GM18951 (cell line): ENCODE results near the gene SENP5.
"Not testable (repeated sequence)": the region's sequence is repeated elsewhere in the genome, so short reads cannot be mapped to it uniquely, and the experiment has no call there.

Experiments used
- POLR2A ChIP-seq: IDR thresholded peaks from 4 replicates; pipeline ENCODE4 v1.6.1; 2011; ENCODE audit warnings: mild to moderate bottlenecking; ENCODE audit not compliant: insufficient read length, insufficient read depth; ENCODE audit errors: extremely low read depth
- in situ Hi-C: fragments of 300-500 bp; cut with MboI; formaldehyde crosslinking; loops from one replicate; pipeline ENCODE4 v1.12.0; 2022; ENCODE audit warnings: low sequenced_read_pairs, mixed read lengths, inconsistent platforms; ENCODE audit not compliant: unreplicated experiment

Gene SENP5

GRCh38 chr3:196867507-196868296, at the start of gene SENP5:
Gene SENP5, plus strand, starts transcription at chr3:196867920. Its CDS starts 17,262 bp downstream, at chr3:196885182.
- peak; percentile 98 for TF ChIP-seq POLR2A
- in situ Hi-C loops = no loop called here

GRCh38 chr3:196821806-196822355, 45.8 kb upstream of the SENP5 start:
- in situ Hi-C loops = no loop called here

GRCh38 chr3:196829651-196830050, 38.1 kb upstream of the SENP5 start:
- in situ Hi-C loops = not testable (repeated sequence)

More at GRCh38 chr3:196821806-196822355, 45.8 kb upstream of the SENP5 start:
- no peak for TF ChIP-seq POLR2A

- in situ Hi-C loops = no loop called here
- TF ChIP-seq POLR2A = no peak
Measured at GRCh38 chr3:196835086-196835485, 32.6 kb upstream of the SENP5 start.

- in situ Hi-C loops = not testable (repeated sequence)
Measured at GRCh38 chr3:196836626-196837025, 31.1 kb upstream of the SENP5 start.

DNA sequence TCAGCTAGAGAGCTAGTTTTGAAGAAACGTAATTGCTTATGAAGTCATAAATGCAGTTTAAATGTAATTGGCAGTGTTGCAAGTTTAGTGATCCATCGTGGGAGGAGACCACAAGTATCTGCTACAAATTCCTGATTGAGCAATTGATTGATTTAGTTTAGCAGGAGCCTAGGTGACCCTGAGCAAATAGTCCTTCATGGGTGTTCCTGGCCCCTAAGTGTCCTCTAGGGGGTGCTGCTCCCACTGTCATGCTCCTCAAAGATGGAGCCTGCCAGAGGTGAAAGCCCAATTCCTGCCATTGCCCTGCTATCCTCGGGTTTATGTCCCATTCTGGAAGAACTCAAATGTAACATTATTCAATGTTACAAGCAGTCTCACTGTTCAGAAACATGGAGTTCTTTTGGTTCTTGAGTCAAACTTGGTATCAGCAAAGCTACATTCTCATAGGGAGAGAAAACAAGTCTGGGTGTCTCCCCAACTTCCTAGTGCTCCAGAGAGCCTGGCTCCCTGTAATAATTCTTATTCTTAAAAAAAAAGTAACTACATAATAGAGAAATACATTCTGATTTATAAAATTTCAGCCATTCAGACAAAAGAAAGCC, 29.8 kb upstream of the SENP5 start:
- in situ Hi-C loops = no loop called here
- no peak for TF ChIP-seq POLR2A

- in situ Hi-C loops = not testable (repeated sequence)
Measured at GRCh38 chr3:196839351-196839750, 28.4 kb upstream of the SENP5 start.

DNA sequence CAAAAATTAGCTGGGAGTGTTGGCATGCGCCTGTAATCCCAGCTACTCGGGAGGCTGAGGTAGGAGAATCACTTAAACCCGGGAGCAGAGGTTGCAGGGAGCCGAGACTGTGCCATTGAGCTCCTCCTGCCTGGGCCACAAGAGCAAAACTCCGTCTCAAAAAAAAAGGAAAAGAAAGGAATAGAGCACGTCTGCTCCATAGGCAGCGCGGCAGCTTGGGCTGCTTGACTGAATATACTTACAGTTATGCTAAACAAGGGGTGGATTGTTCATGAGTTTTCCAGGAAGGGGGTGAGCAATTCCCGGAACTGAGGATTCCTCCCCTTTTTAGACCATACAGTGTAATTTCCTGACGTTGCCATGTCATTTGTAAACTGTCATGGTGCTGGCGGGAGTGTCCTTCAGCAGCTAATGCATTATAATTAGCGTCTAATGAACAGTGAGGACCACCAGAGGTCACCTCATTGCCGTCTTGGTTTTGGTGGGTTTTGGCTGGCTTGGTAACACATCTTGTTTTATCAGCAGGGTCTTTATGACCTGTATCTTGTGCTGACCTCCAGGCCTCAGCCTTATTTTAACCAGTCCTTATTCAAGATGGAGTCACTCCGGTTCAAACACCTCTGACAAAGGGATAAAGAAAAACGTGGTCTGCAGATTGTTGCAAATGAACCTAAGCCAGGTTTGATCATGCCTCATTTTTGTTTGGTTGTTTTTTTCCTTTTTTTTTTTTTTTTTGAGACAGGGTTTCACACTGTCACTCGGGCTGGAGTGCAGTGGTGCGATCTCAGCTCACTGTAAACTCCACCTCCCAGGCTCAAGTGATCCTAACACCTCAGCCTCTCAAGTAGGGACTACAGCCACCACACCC, 24.9 kb upstream of the SENP5 start:
- in situ Hi-C loops = loop anchor here (10.0 kb wide), 1 partner anchor 92 kb away; no protein-coding TSS in a partner anchor

GRCh38 chr3:196843435-196844110, 24.1 kb upstream of the SENP5 start:
- no peak for TF ChIP-seq POLR2A
- in situ Hi-C loops = loop anchor here (10.0 kb wide), 1 partner anchor 91 kb away; no protein-coding TSS in a partner anchor

More for the DNA sequence above, 24.9 kb upstream of the SENP5 start:
- TF ChIP-seq POLR2A = no peak

DNA sequence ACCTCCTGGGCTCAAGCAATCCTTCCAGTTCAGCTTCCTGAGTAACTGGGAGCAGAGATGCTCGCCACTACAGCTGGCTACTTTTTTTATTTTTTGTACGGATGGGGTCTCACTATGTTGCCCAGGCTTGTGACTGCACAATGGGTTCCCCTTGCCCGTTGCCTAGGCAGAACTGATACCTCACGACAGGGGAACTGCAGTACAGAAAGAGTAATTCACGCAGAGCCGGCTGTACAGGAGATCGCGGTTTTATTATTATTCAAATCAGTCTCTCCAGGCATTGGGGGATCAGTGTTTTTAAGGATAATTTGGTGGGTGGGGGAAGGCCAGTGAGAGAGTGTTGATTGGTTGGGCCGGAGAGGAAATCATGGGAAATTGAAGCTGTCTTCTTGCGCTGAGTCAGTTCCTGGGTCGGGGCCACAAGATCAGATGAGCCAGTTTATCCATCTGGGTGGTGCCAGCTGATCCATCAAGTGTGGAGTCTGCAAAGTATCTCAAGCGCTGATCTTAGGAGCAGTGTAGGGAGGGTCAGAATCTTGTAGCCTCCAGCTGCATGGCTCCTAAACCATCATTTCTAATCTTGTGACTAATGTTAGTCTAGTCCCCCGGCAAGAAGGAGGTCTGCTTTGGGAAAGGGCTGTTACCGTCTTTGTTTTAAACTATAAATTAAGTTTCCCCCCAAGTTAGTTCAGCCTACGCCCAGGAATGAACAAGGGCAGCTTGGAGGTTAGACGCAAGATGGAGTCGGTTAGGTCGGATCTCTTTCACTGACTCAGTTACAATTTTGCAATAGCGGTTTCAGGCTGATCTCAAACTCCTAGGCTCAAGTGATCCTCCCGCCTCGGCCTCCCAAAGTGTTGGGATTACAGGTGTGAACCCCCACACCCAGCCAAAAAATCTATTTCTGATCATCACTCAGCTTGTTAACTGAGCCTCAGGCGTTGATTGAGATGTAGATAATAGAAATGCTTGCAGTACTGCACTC, 23.2 kb upstream of the SENP5 start:
- in situ Hi-C loops = loop anchor here (10.0 kb wide), 1 partner anchor 90 kb away; no protein-coding TSS in a partner anchor

DNA sequence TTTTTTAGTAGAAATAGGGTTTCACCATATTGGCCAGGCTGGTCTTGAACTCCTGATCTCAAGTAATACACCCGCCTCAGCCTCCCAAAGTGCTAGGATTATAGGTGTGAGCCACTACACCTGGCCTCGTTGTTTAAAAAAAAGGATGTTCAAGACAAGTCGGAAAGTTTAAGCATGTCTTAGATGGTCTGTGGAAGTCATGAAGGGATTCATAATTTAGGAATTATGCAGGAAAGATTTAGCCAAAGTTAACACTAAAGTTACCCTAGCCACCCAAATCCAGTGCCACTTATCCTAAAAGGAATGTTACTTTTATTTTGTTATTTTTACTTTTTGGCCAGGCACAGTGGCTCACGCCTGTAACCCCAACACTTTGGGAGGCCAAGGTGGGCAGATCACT, 19.3 kb upstream of the SENP5 start:
- in situ Hi-C loops = loop anchor here (10.0 kb wide), 1 partner anchor 86 kb away; no protein-coding TSS in a partner anchor

- TF ChIP-seq POLR2A = no peak
- in situ Hi-C loops = loop anchor here (10.0 kb wide), 1 partner anchor 86 kb away; no protein-coding TSS in a partner anchor
Measured at GRCh38 chr3:196849180-196849741, 18.5 kb upstream of the SENP5 start.

DNA sequence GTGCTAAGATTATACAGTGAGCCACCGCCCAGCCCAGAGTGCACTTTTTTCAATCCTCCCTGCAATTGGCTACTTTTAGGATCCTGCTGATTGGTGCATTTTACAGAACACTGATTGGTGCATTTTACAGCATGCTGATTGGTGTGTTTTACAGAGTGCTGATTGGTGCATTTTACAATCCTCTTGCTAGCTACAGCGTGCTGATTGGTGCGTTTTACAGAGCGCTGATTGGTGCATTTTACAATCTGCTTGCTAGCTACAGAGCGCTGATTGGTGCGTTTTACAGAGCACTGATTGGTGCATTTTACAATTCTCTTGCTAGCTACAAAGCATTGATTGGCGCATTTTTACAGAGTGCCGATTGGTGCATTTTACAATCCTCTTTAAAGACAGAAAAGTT, 4.7 kb upstream of the SENP5 start:
- in situ Hi-C loops = not testable (repeated sequence)
